H1 (cell line): ENCODE data around the gene LRRFIP1.

Source experiments
- CHD2 ChIP-seq: IDR thresholded peaks from 2 replicates; pipeline ENCODE4 v1.6.1; 2012; ENCODE audit warnings: low read length, improper control_type of control experiment
- EP300 ChIP-seq, 2 experiments: IDR thresholded peaks; 1 replicate in 1 of 2; 2 replicates in 1 of 2; pipeline ENCODE4 v1.6.1; 2011 to 2012; ENCODE audit warnings: low read depth in 2 of 2, low read length in 2 of 2, mild to moderate bottlenecking in 2 of 2, borderline replicate concordance in 1 of 2, inconsistent platforms in 1 of 2, moderate library complexity in 1 of 2
- EZH2 ChIP-seq: fragments of 200-600 bp; sonication (generic); IDR thresholded peaks from 2 replicates; pipeline ENCODE4 v1.7.1; 2012; ENCODE audit warnings: low read depth, mild to moderate bottlenecking, moderate library complexity, low read length, inconsistent platforms; ENCODE audit not compliant: severe bottlenecking
- GABPA ChIP-seq: IDR thresholded peaks from 2 replicates; pipeline ENCODE4 v1.6.1; 2011; ENCODE audit warnings: mild to moderate bottlenecking, low read length, moderate library complexity, borderline replicate concordance; ENCODE audit not compliant: insufficient read depth
- KDM5A ChIP-seq: fragments of 200-600 bp; IDR thresholded peaks from 2 replicates; pipeline ENCODE4 v1.7.1; 2012; ENCODE audit warnings: mild to moderate bottlenecking, low read length, inconsistent platforms, mixed read lengths
- POLR2A ChIP-seq, 2 experiments: IDR thresholded peaks; 1 replicate in 1 of 2; 2 replicates in 1 of 2; pipeline ENCODE4 v1.6.1; 2011; ENCODE audit warnings: low read depth in 2 of 2, low read length in 2 of 2, mild to moderate bottlenecking in 2 of 2; ENCODE audit errors: control extremely low read depth in 1 of 2
- POLR2AphosphoS5 ChIP-seq: IDR thresholded peaks from 2 replicates; pipeline ENCODE4 v1.6.1; 2011; ENCODE audit warnings: low read depth, low read length
- RNF2 ChIP-seq: fragments of 200-900, 300-1000 bp; sonication (generic); IDR thresholded peaks from 2 replicates; pipeline ENCODE4 v1.7.1; 2016; ENCODE audit warnings: borderline replicate concordance, low read depth, mild to moderate bottlenecking, antibody characterized with exemption, low read length; ENCODE audit not compliant: poor library complexity, severe bottlenecking; ENCODE audit errors: missing control alignments
- SP2 ChIP-seq: IDR thresholded peaks from 2 replicates; pipeline ENCODE4 v1.6.1; 2012; ENCODE audit warnings: mild to moderate bottlenecking, low read length, inconsistent platforms
- TBP ChIP-seq: IDR thresholded peaks from 2 replicates; pipeline ENCODE4 v1.6.1; 2011; ENCODE audit warnings: low read depth, low read length, improper control_type of control experiment
- YY1 ChIP-seq: IDR thresholded peaks from 2 replicates; pipeline ENCODE4 v1.6.1; 2011; ENCODE audit warnings: low read depth, mild to moderate bottlenecking, low read length
- TF ChIP-seq, protein P1 (sequence below), 3 experiments: IDR thresholded peaks; 1 replicate in 2 of 3; 2 replicates in 1 of 3; pipeline versions ENCODE4 v1.5.1 to v1.6.1; 2011; ENCODE audit warnings: low read length in 3 of 3, mild to moderate bottlenecking in 3 of 3, inconsistent platforms in 2 of 3, low read depth in 1 of 3, moderate library complexity in 1 of 3; ENCODE audit not compliant: insufficient read depth in 1 of 3; ENCODE audit errors: control extremely low read depth in 1 of 3

DNA sequence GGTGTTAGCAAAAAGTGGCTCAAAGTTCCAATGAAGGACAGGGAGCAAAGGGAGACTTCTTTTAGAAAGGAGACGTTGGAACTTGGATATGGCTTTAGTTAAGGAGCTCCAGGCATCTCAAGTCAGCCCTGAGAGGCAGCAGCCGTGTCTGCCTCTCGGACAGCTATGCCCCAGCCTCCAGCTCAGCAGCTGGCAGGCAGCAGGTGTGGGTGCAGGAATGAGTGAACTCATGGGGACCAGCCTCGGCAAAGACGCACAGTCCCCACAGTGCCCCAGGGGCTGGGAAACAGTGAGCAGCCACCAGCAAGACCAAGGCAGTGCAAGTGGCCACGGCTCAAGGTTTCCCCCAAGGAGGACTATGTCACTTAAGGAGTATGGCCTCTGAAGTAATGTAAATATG lies 1.6 kb upstream of the LRRFIP1 start:
- TF ChIP-seq, protein P1, sequence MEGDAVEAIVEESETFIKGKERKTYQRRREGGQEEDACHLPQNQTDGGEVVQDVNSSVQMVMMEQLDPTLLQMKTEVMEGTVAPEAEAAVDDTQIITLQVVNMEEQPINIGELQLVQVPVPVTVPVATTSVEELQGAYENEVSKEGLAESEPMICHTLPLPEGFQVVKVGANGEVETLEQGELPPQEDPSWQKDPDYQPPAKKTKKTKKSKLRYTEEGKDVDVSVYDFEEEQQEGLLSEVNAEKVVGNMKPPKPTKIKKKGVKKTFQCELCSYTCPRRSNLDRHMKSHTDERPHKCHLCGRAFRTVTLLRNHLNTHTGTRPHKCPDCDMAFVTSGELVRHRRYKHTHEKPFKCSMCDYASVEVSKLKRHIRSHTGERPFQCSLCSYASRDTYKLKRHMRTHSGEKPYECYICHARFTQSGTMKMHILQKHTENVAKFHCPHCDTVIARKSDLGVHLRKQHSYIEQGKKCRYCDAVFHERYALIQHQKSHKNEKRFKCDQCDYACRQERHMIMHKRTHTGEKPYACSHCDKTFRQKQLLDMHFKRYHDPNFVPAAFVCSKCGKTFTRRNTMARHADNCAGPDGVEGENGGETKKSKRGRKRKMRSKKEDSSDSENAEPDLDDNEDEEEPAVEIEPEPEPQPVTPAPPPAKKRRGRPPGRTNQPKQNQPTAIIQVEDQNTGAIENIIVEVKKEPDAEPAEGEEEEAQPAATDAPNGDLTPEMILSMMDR (IDR thresholded peaks at IDR 0.05; ENCODE audit: control extremely low read depth in 1 of 3, insufficient read depth in 1 of 3, low read depth in 1 of 3, low read length in 3 of 3) = no peak
- TF ChIP-seq EZH2 (no peak), CHD2 (no peak), KDM5A (no peak), EP300 (IDR thresholded peaks at IDR 0.05; ENCODE audit: borderline replicate concordance in 1 of 2, low read depth in 2 of 2, low read length in 2 of 2) (no peak), YY1 (no peak), POLR2AphosphoS5 (no peak), GABPA (no peak), TBP (no peak), SP2 (no peak), POLR2A (IDR thresholded peaks at IDR 0.05; ENCODE audit: control extremely low read depth in 1 of 2, low read depth in 2 of 2, low read length in 2 of 2) (no peak), RNF2 (no peak)
